Measurements from ENCODE around the gene MAPKAP1.

Gene MAPKAP1

GRCh38 chr9:125425901-125426515, 281.0 kb downstream of the MAPKAP1 start:
- TF ChIP-seq POLR2AphosphoS5 (IDR thresholded peaks at IDR 0.05; ENCODE audit: low read depth, low read length) (no peak), SIN3A (IDR thresholded peaks at IDR 0.05; ENCODE audit: borderline replicate concordance, insufficient read depth, low read length) (no peak), TAF1 (IDR thresholded peaks at IDR 0.05; ENCODE audit: borderline replicate concordance, insufficient read depth, low read length) (no peak), REST (IDR thresholded peaks at IDR 0.05; ENCODE audit: insufficient read depth in 1 of 2, low read depth in 2 of 2, low read length in 2 of 2) (no peak), FOXP2 (optimal IDR thresholded peaks at IDR 0.05; ENCODE audit: borderline replicate concordance, extremely low read depth, extremely low read length, insufficient read depth) (no peak)

- TF ChIP-seq REST (IDR thresholded peaks at IDR 0.05; ENCODE audit: insufficient read depth in 1 of 2, low read depth in 2 of 2, low read length in 2 of 2) = no peak
- TF ChIP-seq FOXP2 (optimal IDR thresholded peaks at IDR 0.05; ENCODE audit: borderline replicate concordance, extremely low read depth, extremely low read length, insufficient read depth) = no peak
- TF ChIP-seq TAF1 (IDR thresholded peaks at IDR 0.05; ENCODE audit: borderline replicate concordance, insufficient read depth, low read length) = no peak
- no peak for TF ChIP-seq SIN3A (IDR thresholded peaks at IDR 0.05; ENCODE audit: borderline replicate concordance, insufficient read depth, low read length)
- no peak for TF ChIP-seq POLR2AphosphoS5 (IDR thresholded peaks at IDR 0.05; ENCODE audit: low read depth, low read length)
These were observed 281.7 kb downstream of the MAPKAP1 start for GRCh38 chr9:125425170-125425897.

- TF ChIP-seq SIN3A (IDR thresholded peaks at IDR 0.05; ENCODE audit: borderline replicate concordance, insufficient read depth, low read length) (no peak), REST (IDR thresholded peaks at IDR 0.05; ENCODE audit: insufficient read depth in 1 of 2, low read depth in 2 of 2, low read length in 2 of 2) (no peak), FOXP2 (optimal IDR thresholded peaks at IDR 0.05; ENCODE audit: borderline replicate concordance, extremely low read depth, extremely low read length, insufficient read depth) (no peak), POLR2AphosphoS5 (IDR thresholded peaks at IDR 0.05; ENCODE audit: low read depth, low read length) (no peak), TAF1 (IDR thresholded peaks at IDR 0.05; ENCODE audit: borderline replicate concordance, insufficient read depth, low read length) (no peak)
These were observed 283.0 kb downstream of the MAPKAP1 start for GRCh38 chr9:125423964-125424363.

- TF ChIP-seq SIN3A (IDR thresholded peaks at IDR 0.05; ENCODE audit: borderline replicate concordance, insufficient read depth, low read length) = no peak
These were observed 284.2 kb downstream of the MAPKAP1 start for GRCh38 chr9:125422853-125423252.

GRCh38 chr9:125421591-125422181, 285.3 kb downstream of the MAPKAP1 start:
- no peak for TF ChIP-seq TAF1 (IDR thresholded peaks at IDR 0.05; ENCODE audit: borderline replicate concordance, insufficient read depth, low read length)
- TF ChIP-seq REST (IDR thresholded peaks at IDR 0.05; ENCODE audit: insufficient read depth in 1 of 2, low read depth in 2 of 2, low read length in 2 of 2) = no peak
- TF ChIP-seq POLR2AphosphoS5 (IDR thresholded peaks at IDR 0.05; ENCODE audit: low read depth, low read length) = no peak
- no peak for TF ChIP-seq FOXP2 (optimal IDR thresholded peaks at IDR 0.05; ENCODE audit: borderline replicate concordance, extremely low read depth, extremely low read length, insufficient read depth)
- no peak for TF ChIP-seq SIN3A (IDR thresholded peaks at IDR 0.05; ENCODE audit: borderline replicate concordance, insufficient read depth, low read length)
